NCI-H2196 treated with DMSO at 0.1 percent for 48 hours (cell line): Measurements from ENCODE around the gene FHAD1.
"Not testable (repeated sequence)": the region's sequence is repeated elsewhere in the genome, so short reads cannot be mapped to it uniquely, and the experiment has no call there.

ENCODE experiments used
- DNase-seq: peaks from one replicate; lab custom pipeline; 2025; ENCODE audit not compliant: unreplicated experiment; lab: John Stamatoyannopoulos, UW

FHAD1 gene

GRCh38 chr1:15430787-15431570, 184.0 kb downstream of the FHAD1 start:
- DNase-seq, result no peak

DNA sequence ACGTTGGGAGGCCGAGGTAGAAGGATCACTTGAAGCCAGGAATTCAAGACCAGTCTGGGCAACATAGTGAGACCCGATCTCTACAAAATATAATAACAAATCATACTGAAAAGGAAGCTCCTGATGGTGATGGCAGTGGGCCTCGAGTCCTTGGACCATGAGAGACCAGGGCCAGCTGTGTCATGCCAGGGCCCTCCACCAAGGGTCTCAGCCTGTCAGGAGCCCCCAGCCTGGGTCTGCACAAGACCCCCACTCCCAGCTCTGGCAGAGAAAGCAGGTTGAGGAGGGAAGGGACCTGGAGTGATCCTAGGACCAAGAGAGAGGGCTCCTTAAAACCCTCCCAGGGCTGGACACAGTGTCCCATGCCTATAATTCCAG, 184.5 kb downstream of the FHAD1 start:
- DNase-seq, result no peak

DNA sequence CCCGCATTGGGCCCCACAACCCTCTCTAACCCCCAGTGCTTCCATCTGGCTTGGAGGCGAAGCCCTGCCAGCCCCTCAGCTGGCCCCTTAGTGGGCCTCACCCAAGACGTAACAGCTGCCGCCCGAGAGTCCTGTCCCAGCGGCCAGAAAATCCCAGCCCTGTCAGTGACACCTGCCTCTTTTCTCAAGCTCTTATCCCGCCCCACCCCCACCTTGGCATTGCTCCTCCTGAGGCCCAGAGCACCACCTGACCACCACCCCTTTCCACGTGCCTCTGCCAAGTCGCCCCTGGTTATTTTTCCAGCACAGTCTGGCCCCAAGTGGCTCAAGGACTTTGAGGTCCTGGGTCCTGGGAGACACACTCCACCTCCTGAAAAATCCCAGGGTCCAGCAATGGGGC, 185.3 kb downstream of the FHAD1 start:
- DNase-seq, result no peak

DNA sequence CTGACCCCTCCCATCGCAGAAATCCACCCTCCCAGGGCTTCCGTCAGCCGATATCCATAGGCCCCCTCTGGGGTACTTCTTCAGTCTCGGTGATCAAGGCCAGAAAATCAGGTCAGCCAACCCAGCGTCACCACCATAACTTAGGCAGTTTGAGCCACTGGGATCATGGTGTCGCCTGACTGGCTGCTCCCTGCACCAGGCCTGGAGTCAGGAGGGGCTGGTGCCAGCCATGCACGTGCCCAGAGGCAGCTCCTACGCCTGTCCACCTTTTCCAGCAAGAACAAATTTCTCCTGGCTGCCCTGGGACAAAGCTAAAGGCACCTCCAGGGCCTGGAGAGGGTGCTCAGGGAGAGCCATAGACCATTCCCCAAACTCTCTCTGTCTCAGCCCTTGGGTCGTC, 186.4 kb downstream of the FHAD1 start:
- DNase-seq, result no peak

GRCh38 chr1:15434739-15435138, 187.7 kb downstream of the FHAD1 start:
- not testable (repeated sequence) for DNase-seq

GRCh38 chr1:15435239-15436077, 188.4 kb downstream of the FHAD1 start:
- DNase-seq, result no peak

- DNase-seq, result peak; percentile 25
These were observed 189.9 kb downstream of the FHAD1 start for GRCh38 chr1:15436881-15437442.

DNA sequence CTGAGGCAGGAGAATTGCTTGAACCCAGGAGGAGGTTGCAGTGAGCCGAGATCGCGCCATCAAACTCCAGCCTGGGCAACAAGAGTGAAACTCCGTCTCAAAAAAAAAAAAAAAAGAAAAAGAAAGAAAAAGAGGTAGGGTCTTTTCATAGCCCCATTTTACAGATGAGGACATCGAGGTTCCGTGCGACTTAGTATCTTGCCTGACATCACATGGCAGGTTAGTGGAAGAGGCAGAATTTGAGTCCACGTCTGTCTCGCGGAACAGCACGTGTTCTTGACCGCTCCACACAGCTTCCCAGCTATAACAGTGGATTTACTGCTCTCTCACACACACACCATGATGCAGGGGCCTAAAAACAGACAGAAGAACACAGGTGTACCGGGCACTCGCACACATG, 192.3 kb downstream of the FHAD1 start:
- DNase-seq, result no peak

DNA sequence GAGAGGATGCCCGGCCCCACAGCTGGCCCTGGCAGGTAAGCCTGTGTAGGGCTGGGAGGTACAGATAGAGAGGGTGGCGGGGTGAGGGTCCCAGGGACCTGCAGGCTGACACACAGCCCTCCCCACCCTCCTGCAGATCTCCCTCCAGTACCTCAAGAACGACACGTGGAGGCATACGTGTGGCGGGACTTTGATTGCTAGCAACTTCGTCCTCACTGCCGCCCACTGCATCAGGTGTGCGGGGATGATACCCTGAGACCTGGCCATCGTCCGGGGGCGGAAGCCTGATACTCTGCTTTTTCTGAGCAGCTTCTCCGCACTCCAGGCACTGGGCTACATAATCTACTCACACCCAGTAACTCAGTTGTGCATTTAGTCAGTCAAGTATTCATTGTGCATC, 193.3 kb downstream of the FHAD1 start:
- no peak for DNase-seq

GRCh38 chr1:15441247-15441646, 194.2 kb downstream of the FHAD1 start:
- DNase-seq, result no peak

DNA sequence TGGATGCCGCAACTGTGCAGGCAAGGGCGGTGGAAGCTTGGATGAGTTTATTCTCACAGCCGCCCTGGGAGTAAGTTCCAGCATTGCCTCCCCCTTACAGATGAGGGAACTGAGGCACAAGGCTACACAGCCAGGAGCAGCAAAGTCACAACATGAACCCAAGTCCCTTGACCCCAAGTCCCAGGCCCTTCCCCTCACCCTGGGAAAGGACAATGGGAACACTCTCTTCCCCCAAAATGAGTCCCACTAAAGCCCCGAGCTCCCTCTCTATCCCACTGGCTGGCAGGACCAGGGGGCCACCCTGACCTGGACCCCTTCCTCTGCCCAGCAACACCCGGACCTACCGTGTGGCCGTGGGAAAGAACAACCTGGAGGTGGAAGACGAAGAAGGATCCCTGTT, 195.1 kb downstream of the FHAD1 start:
- no peak for DNase-seq

- no peak for DNase-seq
These were observed 195.7 kb downstream of the FHAD1 start for GRCh38 chr1:15442759-15443158.

DNA sequence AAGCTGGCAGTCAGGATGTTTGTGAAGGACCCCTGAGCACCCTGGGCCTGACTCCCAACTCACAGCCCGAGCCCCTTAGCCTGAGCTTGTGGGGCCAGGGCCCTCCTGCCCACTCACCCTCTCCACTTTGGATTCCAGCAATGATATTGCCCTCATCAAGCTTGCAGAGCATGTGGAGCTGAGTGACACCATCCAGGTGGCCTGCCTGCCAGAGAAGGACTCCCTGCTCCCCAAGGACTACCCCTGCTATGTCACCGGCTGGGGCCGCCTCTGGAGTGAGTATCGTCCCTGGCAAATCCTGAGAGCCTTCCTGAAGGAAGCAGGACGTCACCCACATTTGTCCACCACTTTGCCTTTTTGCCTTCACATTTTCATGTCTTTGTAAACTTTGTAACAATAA, 196.3 kb downstream of the FHAD1 start:
- DNase-seq, result no peak

DNA sequence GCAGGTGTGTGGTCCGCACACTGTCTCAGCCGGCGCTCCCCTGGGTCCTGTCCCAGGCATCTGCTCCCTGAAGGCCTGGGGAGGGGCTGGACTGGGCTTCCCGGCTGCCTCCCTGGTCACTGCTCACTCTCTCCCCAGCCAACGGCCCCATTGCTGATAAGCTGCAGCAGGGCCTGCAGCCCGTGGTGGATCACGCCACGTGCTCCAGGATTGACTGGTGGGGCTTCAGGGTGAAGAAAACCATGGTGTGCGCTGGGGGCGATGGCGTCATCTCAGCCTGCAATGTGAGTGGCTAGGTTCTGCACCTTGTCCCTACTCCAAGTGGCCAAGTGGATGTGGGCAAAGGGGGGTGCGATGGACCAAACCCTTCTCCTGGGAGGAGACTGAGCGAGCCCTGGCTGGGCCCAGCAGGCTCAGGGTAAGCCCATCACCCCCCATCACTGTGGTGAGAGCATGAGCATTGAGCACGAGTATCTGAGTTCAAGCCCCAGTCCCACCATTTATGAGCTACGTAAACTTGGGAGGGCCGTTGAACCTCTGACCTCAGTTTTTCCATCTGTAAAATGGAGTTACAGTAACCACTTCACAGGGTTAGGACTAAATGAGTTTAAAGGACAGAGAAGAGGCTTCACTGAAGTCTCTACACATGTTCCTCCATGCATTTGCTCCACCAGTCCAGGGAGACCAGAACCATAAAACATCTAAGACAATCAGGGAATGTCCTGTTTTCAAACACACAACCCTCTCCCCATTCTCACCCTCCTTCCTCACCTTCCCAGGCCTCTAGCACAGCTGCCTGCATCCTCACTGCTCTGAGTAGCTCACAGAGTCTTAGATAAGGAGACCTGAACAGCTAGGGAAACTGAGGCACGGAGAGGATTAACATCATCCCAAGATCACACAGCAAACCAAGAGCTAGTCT, 197.7 kb downstream of the FHAD1 start:
- DNase-seq, result no peak

GRCh38 chr1:15445390-15446122, 198.5 kb downstream of the FHAD1 start:
- DNase-seq, result no peak

DNA sequence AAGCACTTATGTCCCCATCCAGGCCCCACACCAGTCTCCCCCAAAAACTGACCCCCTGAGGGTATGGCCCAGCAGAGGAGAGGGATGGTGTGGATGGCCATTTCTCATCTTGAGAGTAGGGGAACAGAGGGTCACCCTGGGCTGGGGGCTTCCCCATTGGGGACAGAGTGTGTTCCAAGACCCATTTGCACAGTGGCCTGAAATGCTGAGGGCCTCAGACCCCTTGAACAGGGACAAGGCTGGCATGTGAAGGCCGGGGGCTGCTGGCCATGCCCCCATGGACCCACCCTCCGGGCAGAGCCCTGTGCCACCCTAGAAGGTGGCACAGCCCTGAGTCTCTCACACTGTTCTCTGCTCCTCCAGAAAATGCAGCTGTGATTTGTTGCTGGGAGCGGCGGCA, 199.2 kb downstream of the FHAD1 start:
- DNase-seq, result no peak
